Hematopoietic multipotent progenitor cell treated with erythropoietin and hydrocortisone succinate and interleukin-3 and kit ligand, for 4 days (in vitro differentiated cells): Measurements from ENCODE around the gene C1QA.
"Not testable (repeated sequence)": the region's sequence is repeated elsewhere in the genome, so short reads cannot be mapped to it uniquely, and the experiment has no call there.

Experiments used
- DNase-seq: peaks from one replicate; pipeline ENCODE4 v3.0.0-alpha.2; 2015

The C1QA gene

DNA sequence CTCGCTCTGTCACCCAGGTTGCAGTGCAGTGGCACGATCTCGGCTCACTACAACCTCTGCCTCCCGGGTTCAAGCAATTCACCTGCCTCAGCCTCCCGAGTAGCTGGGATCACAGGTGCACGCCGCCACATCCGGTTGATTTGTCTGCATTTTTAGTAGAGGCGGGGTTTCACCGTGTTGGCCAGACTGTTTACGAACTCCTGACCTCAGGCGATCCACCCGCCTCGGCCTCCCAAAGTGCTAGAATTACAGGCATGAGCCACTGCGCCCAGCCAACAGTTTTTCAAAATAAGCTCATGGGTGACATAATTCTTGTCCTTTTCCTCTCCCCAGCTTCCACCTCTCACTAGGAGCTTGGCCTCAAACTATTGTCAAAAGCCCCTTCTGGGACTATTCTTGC, 39.7 kb downstream of the C1QA start:
- DNase-seq = not testable (repeated sequence)

DNA sequence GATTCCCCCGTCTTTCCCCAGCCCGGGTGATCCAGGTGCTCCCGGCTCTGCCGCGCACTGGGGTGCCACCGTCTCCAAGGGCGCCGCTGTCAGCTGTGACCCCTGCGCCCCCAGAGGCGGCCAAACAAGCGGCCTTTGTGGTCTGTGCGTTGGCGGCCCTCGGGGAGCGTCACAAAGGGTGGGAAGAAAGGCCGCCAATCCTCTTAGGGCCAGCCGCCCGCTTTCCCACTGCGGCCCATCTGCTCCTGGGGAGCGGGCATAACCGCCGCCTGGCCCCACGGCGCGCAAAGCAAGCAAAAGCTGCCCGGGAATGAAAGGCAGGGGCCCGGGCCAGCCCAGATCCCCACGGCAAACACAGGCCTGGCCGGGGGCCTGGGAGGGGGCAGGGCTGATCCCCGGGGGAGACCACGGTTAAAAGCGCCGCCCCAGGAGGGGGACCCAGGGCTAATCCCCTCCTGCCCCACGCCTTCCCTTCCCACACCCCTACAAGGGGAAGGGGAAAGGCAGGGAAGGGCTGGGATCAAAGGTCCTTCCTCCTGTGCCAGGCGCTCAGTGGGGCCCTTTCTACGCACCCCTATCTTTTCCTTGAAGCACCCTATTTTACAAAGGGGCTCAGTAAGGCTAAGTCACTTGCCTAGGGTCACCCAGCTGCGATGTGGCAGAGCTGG, 40.6 kb downstream of the C1QA start:
- no peak for DNase-seq

DNA sequence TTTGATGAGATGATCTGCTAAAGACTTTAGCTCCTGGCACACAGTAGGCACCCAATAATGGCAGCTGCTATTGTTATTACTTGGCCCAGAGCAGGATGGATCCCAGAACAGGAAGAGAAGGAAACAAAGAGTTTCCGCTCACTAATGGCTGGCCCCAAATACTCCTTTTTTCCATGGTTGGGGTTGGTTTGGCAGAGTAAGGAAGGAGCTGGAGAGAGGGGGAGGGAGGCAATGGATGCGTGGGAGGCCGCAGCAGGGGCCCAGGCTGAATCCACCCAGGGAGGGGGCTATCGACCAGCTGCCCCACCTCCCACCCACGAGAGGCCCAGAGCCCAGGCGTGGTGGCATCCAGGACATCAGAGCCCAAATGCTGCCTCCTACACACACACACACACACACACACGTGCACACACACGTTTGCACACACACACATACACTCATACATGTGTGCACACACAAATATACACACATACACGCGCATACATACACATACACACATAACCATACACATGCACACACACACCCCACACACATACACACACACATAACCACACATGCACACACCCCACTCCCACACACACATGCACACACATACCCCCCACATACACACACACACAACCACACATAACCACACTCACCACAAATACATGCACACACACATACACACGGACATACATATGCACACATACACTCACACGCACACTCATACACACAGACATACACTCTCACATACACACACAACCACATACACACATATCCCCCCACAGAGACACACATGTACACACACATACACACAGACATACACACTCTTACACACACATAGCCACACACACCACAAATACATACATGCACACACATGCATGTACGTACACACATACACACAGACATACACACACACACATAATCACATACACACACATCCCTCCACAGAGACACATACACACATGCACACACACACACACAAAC, 41.8 kb downstream of the C1QA start:
- no peak for DNase-seq

DNA sequence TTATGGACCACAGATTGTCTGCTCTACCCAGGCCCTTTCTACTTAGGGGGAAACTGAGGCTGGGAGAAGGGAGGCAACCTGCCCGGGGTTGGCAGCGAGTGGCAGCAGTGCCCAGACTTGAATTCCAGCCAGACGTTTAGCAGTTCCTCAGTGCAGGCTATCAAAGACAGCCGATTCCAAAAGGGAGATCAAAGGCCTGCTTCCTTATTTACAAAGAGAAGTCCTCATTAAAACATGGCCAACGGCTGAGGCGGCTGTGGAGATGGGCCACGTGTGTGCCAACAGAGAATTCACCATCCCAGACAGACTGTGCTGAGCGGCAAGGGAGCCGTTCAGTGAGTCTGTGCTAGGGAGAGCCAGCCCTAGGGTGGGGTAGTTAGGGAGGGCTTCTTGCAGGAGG, 44.3 kb downstream of the C1QA start:
- DNase-seq = no peak

- no peak for DNase-seq
These were observed 45.3 kb downstream of the C1QA start for GRCh38 chr1:22681556-22682276.

DNA sequence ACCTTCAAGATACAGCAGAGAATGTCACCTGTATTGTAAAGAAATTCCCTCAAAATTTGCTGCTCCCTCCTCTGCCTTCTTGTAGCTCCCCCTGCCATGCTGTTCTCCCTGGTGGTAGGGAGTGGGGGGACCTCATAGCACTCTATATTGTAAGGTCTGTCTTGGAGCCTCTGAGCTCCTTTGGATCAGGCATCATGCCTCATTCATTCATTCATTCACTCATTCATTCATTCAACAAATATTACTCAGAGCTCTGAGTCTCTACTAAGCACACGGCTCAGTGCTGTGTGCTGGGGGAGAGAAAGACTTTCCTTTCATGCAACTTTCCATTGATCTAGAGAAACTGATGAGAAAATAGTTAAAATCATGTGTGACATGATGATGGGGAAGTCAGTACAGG, 47.1 kb downstream of the C1QA start:
- DNase-seq = no peak

DNA sequence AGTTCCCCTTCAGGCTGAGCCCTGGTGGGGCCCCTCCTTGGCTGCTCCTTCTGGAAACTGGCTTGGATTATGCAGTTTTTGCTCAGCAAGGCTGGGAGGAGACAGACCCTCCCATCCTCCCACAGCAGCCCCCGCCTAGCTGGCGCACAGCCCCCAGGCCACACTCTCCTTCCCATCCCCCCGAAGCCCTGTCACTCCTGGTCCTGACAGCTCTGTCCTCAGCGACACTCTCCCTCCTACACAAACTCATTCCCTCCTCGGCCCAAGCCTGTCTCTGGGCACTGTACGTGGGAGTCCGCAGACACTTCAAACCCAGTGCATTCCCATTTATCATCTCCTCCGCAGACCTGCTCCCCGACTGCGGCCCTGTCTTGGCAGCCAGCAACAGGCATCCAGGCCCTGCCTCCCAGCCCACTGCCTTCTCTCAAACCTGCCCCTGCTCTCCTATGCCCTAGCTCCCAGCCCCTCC, 49.2 kb downstream of the C1QA start:
- no peak for DNase-seq

DNA sequence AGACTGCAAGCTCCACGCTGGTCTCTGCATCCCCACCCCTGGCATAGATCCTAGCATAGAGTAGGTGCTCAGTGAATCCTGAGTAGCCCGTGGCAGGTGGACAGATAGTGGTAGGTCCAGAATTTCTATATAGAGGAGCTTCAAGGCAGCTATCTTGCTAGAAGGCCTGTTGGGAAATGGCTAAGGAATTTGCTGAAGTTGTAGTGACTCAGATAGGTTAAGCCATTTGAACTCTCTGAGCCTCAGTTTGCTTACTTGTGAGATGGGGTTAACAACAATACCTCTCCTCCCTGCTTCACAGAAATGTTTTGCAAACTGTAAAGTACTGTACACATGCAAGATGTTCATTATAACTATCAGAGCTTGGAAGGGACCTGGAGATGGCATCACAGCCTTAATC, 50.8 kb downstream of the C1QA start:
- DNase-seq = no peak

DNA sequence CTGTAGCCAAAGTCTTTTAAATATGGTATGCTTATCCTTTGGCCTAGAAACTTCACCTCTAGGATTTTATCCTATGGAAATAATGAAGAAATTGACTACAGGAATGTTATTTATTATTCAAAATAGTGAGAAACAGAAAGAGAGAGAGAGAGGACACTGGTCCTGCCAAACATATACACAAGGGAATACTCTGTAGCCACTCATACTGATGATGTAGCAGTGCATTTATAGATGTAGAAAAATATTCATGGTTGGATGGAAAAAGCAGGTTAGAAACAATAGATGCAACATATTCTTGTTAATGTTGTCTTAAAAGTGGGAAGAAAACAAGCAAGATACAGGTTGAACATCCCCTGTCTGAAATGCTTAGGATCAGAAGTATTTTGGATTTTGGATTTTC, 52.0 kb downstream of the C1QA start:
- no peak for DNase-seq
